HUES64 (cell line): ENCODE measurements around the gene RANBP17.

ENCODE experiments used
- H3K27ac ChIP-seq: 2 replicates; pipeline ENCODE4 v1.7.0; 2013; ENCODE audit warnings: low read depth, low read length, inconsistent platforms
- H3K27me3 ChIP-seq: 2 replicates; pipeline ENCODE4 v1.6.1; 2013; ENCODE audit warnings: mild to moderate bottlenecking, low read length; ENCODE audit not compliant: insufficient read depth
- H3K36me3 ChIP-seq: 2 replicates; pipeline ENCODE4 v1.6.1; 2013; ENCODE audit warnings: mild to moderate bottlenecking, low read length; ENCODE audit not compliant: insufficient read depth
- H3K4me1 ChIP-seq: 2 replicates; pipeline ENCODE4 v1.6.1; 2013; ENCODE audit warnings: mild to moderate bottlenecking, low read length, moderate library complexity; ENCODE audit not compliant: insufficient read depth
- H3K4me3 ChIP-seq: 2 replicates; pipeline ENCODE4 v1.5.1; 2013; ENCODE audit warnings: mild to moderate bottlenecking, low read length, moderate library complexity
- H3K9ac ChIP-seq: 2 replicates; pipeline ENCODE4 v1.6.1; 2013; ENCODE audit warnings: mild to moderate bottlenecking, low read depth, low read length
- H3K9me3 ChIP-seq: 2 replicates; pipeline ENCODE4 v1.6.1; 2013; ENCODE audit warnings: low read depth, low read length; ENCODE audit not compliant: insufficient read depth
- WGBS: fragments of 150-250, 120-280 bp; methylation state at CpG from one replicate; pipeline ENCODE4 v1.1.7; 2013; ENCODE audit warnings: missing lambda C conversion rate; 5-methylcytosine and 5-hydroxymethylcytosine counted together

Gene RANBP17

DNA sequence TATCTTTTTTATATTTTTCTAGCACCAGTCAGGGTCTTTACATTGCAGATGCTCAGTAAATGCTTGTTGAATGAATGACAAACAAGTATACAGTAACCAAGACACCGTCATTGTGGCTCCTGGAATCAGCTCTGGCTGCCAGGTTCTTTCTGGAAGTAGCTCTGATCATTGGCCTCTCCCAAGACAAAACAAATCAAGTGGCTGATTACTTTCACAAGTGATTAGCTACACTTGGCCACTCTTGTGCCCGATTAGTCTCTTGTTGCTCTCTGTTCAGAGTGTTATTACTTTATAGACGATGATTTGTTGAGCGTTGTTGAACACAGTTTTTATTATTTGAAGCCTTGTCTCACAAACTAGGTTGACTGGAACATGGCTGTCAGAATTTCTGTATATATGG, 327.6 kb downstream of the RANBP17 start:
- WGBS = 95% methylated on average over 4 of the region's 4 CpGs
- Histone ChIP-seq H3K9me3 (no peaks in the 10 kb centered on the region), H3K4me3 (no peak overlapping the region), H3K27ac (no peak overlapping the region), H3K36me3 (0 out of 2 replicates have a peak, but pooled peaks cover 2% of the 10 kb centered on the region), H3K27me3 (no peaks in the 10 kb centered on the region), H3K4me1 (no peaks in the 10 kb centered on the region), H3K9ac (no peak overlapping the region)

DNA sequence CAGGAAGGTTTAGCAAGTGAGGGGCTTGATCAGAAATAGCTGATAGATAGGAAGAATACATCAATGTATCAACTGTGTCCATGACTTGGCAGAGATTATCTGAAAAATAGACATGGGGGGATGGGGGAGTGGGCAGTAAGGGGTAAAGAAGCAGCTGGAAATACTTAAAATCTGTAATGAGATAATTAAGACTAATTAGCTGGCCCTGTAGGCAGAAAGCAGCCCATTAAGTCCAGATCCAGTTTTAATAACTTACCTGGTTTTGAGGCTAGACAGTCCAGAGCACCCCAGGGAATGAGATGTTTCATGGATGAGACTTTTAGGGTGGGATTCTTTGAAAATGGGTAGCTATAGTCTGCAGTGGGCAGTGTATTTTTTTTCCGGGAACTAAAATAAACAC, 330.3 kb downstream of the RANBP17 start:
- Histone ChIP-seq H3K9me3 (no peaks in the 10 kb centered on the region), H3K4me3 (no peak overlapping the region), H3K9ac (no peak overlapping the region), H3K27me3 (no peaks in the 10 kb centered on the region), H3K36me3 (no peaks in the 10 kb centered on the region), H3K4me1 (no peaks in the 10 kb centered on the region), H3K27ac (no peak overlapping the region)
- WGBS = 92% methylated on average over 1 of the region's 1 CpG

DNA sequence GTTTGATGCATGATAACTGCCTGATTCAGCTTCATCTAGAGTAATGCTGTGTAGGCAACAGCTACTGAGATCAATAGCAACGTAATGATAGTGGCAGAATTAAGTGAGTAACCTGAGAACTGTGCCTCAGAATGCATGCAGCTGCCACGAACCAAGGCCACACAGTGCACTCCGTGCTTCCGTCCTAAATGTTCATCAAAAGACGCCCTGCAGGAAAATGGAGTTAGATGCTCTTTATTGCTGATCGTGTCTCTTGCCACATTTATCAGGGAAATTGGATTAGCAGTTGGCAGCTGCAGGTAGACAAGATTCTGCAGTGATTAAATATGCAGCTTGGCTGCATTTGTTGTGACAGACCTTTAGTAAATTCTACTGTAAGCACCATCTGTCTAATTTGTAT, 339.5 kb downstream of the RANBP17 start:
- 80% methylated on average over 6 of the region's 6 CpGs for whole genome bisulfite sequencing

DNA sequence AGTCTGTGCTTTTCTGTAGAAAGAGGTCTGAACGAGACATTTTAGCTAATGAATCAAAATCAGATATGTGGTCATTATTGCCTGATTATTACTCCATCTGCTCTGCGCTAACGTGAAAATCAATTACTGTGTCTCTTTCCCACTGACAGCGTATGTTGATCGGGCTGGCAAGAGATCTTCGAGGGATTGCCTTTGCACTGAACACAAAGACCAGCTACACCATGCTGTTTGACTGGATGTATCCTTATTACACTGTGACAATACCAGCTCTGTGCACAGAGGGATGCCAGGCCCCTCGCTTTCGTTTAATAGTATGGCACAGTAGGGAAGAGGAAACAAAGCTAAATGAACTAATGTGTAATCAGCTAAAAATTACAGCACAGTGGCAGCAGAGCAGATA, 343.6 kb downstream of the RANBP17 start:
- H3K27ac ChIP-seq = no peak overlapping the region; the same call in 1 of the 2 replicates
- H3K27me3 ChIP-seq = no peaks in the 10 kb centered on the region
- no peaks in the 10 kb centered on the region for H3K36me3 ChIP-seq
- H3K9me3 ChIP-seq = no peaks in the 10 kb centered on the region
- 90% methylated on average over 8 of the region's 8 CpGs for WGBS
- no peak overlapping the region for H3K4me3 ChIP-seq
- H3K9ac ChIP-seq = no peak overlapping the region
- peaks cover 29% of the 10 kb centered on the region; the same call in 1 of the 2 replicates for H3K4me1 ChIP-seq

More for the DNA sequence above, 339.5 kb downstream of the RANBP17 start:
- Histone ChIP-seq H3K9ac (no peak overlapping the region), H3K27ac (no peak overlapping the region), H3K4me3 (no peak overlapping the region), H3K27me3 (no peaks in the 10 kb centered on the region), H3K36me3 (no peaks in the 10 kb centered on the region), H3K9me3 (no peaks in the 10 kb centered on the region), H3K4me1 (peaks cover 29% of the 10 kb centered on the region; the same call in 1 of the 2 replicates)

DNA sequence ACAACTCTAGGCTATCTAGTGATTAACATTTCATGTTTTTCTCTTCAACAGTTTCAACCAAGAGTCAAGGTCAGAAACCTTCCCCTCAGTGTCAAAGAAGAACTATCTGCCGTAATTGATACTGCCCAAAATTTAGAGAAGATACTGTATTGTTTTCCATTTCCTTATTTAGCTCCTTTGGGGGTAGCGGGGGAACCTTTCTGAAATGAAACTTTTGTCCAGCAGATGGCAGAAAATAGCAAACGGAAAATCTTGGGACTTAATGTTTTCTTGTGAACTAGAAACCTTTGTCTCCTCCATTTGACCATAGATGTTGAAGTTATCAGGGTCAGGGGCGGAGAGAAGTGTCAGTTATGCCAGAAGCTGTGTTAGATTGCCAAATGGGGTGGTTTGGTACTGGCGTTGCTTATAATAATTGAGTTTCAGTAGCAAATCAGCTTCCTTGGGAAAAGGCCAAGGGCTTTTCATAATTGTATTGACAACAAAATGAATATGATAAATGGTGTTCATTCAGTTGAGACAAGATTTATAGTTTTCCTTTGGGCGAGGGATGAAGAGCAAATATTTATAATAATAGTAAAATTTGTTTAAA, 345.5 kb downstream of the RANBP17 start:
- no peak overlapping the region for H3K9ac ChIP-seq
- no peaks in the 10 kb centered on the region for H3K36me3 ChIP-seq
- H3K9me3 ChIP-seq = no peaks in the 10 kb centered on the region
- 56% methylated on average over 5 of the region's 6 CpGs for WGBS
- H3K4me3 ChIP-seq = no peak overlapping the region
- no peak overlapping the region for H3K27ac ChIP-seq
- H3K27me3 ChIP-seq = no peaks in the 10 kb centered on the region
- H3K4me1 ChIP-seq = peaks cover 20% of the 10 kb centered on the region; the same call in 1 of the 2 replicates

DNA sequence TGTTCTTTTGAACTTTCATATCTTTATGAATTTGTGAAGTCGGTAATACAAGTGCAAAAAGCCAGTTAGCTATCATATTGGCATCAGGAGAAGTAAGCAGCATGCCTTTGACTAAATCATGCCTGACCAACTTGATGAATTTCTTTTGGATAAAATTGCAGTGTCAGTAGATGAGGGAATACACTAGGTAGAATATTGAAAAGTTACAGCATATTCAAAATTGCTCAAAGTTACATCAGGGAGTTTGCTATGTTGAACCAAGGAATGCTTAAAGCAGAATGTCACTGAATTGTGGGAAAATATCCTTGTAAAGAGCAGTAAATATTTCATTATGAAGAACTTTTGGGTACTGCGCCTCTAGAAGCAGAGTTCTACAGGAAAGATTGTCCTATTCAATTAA, 360.1 kb downstream of the RANBP17 start:
- H3K9ac ChIP-seq = no peak overlapping the region
- no peaks in the 10 kb centered on the region for H3K36me3 ChIP-seq
- no peaks in the 10 kb centered on the region for H3K27me3 ChIP-seq
- 97% methylated on average over 2 of the region's 2 CpGs for WGBS
- no peak overlapping the region for H3K4me3 ChIP-seq
- no peaks in the 10 kb centered on the region for H3K9me3 ChIP-seq
- H3K4me1 ChIP-seq = no peaks in the 10 kb centered on the region
- no peak overlapping the region for H3K27ac ChIP-seq

DNA sequence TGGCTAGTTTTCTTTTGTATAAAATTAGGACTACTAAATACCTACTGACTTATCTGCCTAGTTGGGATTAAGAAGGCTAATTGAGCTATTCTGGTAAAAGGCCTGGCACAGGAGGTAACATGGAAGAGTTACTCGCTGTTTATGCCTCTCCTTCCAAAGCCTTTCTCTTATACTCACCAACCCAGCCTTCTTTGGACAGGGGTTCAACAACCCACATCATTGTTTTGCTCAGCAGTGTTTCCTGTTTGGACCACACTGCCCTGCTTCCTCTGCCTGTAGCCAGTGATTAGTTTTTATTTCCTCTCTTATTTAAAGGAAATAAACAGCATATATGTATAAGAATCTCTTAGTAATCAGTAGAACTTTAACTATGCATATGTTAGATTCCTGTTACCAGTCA, 362.1 kb downstream of the RANBP17 start:
- Histone ChIP-seq H3K9ac (no peak overlapping the region), H3K27me3 (no peaks in the 10 kb centered on the region), H3K4me1 (no peaks in the 10 kb centered on the region), H3K4me3 (no peak overlapping the region), H3K9me3 (no peaks in the 10 kb centered on the region), H3K36me3 (no peaks in the 10 kb centered on the region), H3K27ac (no peak overlapping the region)
- WGBS = 89% methylated on average over 1 of the region's 1 CpG

DNA sequence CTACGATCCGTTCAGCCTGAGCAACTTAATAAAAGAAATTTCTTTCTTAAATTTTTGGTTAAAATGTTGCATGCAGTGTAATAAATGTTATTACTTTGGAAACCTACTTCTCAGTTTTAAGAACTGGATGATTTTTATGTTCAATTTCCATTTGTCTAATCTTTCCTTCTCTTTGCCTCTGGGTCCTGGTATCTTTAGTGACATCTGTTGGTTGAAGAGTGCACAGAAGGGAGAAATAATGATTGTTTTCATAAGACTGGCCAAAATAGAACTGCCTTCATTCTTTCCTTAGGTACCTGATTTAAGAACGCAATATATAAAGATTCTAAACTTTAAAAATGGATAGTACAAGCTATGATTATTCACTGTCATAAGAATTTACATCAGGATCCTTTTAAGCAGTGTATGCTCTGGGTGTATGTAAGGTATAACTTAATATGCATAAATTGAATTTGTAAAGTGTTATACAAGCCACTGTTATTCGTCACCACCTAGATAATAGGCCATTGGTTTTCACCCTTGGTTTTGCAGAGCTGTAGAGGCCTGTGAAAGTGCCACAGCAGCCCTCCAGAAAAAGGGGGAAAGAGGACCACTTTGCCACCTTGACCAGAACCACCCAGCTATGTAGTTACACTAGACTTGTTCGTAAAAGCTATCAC, 364.4 kb downstream of the RANBP17 start:
- Histone ChIP-seq H3K27ac (no peak overlapping the region), H3K27me3 (no peaks in the 10 kb centered on the region), H3K9ac (no peak overlapping the region), H3K36me3 (no peaks in the 10 kb centered on the region), H3K4me3 (no peak overlapping the region), H3K9me3 (no peaks in the 10 kb centered on the region), H3K4me1 (no peaks in the 10 kb centered on the region)
- 81% methylated on average over 4 of the region's 5 CpGs for WGBS

DNA sequence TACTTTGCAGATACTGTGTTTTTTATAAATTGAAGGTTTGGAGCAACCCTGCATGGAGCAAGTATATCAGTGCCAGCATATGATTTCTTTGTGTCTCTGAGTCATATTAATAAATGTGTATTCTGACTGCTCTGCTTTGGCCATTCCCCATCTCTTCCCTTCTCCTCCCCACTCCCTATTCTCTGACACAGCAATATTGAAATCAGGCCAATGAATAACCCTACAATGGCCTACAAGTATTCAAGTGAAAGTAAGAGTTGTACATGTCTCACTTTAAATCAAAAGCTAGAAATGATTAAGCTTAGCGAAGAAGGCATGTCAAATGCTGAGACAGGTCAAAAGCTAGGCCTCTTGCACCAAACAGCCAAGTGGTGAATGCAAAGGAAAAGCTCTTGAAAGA, 365.0 kb downstream of the RANBP17 start:
- 95% methylated on average over 1 of the region's 1 CpG for WGBS
- H3K36me3 ChIP-seq = no peaks in the 10 kb centered on the region
- H3K27me3 ChIP-seq = no peaks in the 10 kb centered on the region
- no peaks in the 10 kb centered on the region for H3K4me1 ChIP-seq
- no peaks in the 10 kb centered on the region for H3K9me3 ChIP-seq
- no peak overlapping the region for H3K27ac ChIP-seq
- no peak overlapping the region for H3K4me3 ChIP-seq
- H3K9ac ChIP-seq = no peak overlapping the region

DNA sequence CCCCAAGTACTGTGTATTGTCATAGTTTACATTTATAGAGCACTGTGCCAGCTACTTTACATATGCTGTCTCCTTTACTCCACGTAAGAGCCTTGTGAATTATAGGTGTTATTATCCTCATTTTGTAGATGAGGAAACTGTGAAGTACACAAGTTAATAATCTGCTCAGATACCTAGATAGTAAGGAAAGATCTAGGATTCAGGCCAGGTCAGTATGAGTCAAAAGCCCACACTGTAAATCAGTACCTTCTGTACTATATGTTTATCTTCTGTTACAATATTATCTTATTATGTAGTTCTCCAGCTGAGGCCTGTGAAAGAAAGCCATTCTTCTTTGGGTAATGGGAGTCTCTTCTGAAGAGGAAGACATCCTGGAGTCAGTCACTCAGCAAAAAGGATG, 374.8 kb downstream of the RANBP17 start:
- Histone ChIP-seq H3K4me3 (no peak overlapping the region), H3K27me3 (no peaks in the 10 kb centered on the region), H3K4me1 (no peaks in the 10 kb centered on the region), H3K27ac (no peak overlapping the region), H3K36me3 (no peaks in the 10 kb centered on the region), H3K9me3 (no peaks in the 10 kb centered on the region), H3K9ac (no peak overlapping the region)
- 100% methylated on average over 1 of the region's 1 CpG for WGBS

DNA sequence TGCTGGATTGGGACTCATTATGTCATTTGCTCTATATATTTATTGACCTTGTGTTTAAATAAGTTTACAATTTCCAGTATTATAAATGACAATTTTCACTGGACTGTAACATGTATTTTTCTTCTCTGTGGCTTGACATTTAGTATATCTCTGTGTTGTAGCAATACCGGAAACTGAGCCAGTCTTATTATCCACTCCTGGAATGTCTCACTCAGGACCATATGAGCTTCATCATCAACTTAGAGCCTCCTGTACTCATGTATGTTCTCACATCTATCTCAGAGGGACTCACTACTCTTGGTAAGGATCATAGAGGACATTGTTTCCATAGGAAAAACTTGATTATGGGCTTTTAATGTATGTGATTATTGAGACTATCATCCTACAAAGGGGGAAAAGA, 380.7 kb downstream of the RANBP17 start:
- Histone ChIP-seq H3K27ac (no peak overlapping the region), H3K4me1 (no peaks in the 10 kb centered on the region), H3K4me3 (no peak overlapping the region), H3K27me3 (no peaks in the 10 kb centered on the region), H3K9me3 (no peaks in the 10 kb centered on the region), H3K36me3 (no peaks in the 10 kb centered on the region), H3K9ac (no peak overlapping the region)
- 94% methylated on average over 1 of the region's 1 CpG for WGBS
